PC-9 (cell line): ENCODE measurements around the gene TRPT1. TPM values are rescaled to one million over a fixed set of nuclear protein-coding genes. Genes with fewer than 3 reads are reported as not detected.
A peak's percentile ranks its signal among the peaks of the same experiment; 100 is the strongest.

ENCODE experiments used
- BruUV-seq: library from RNA; stranded (reverse); fragments of 400-500 nt; replicated peaks from 2 replicates; lab custom pipeline; 2021; lab: Mats Ljungman, UMichigan
- CTCF ChIA-PET: fragments of 300-600 bp; sonication (Branson Sonifier 250); formaldehyde crosslinking; loops from one replicate; lab custom pipeline; 2022; ENCODE audit warnings: antibody characterized with exemption; lab: Charles Lee
- POLR2A ChIA-PET: fragments of 300-600 bp; sonication (Branson Sonifier 250); formaldehyde crosslinking; loops from one replicate; lab custom pipeline; 2022; ENCODE audit warnings: antibody characterized with exemption; ENCODE audit not compliant: unreplicated experiment; lab: Charles Lee
- DNase-seq, 2 experiments: peaks; one replicate each; pipeline versions ENCODE4 v3.0.0 to v3.0.0-alpha.2; 2015 to 2022; ENCODE audit warnings: mixed read lengths in 1 of 2
- H2AFZ ChIP-seq: fragments of 200-600 bp; sonication (generic); 2 replicates; pipeline ENCODE4 v1.8.1; 2017; ENCODE audit warnings: antibody characterized with exemption
- H3F3A ChIP-seq: fragments of 200-600 bp; sonication (generic); 2 replicates; pipeline ENCODE4 v1.8.1; 2017; ENCODE audit warnings: antibody characterized with exemption, mild to moderate bottlenecking, low read depth; ENCODE audit not compliant: insufficient read depth
- H3K27ac ChIP-seq: fragments of 200-600 bp; sonication (generic); 2 replicates; pipeline ENCODE4 v1.6.1; 2016; ENCODE audit warnings: mixed run types
- H3K27me3 ChIP-seq: fragments of 200-600 bp; sonication (generic); 2 replicates; pipeline ENCODE4 v1.6.1; 2016; ENCODE audit warnings: low read depth, mixed run types; ENCODE audit not compliant: insufficient read depth
- H3K36me3 ChIP-seq: fragments of 200-600 bp; sonication (generic); 2 replicates; pipeline ENCODE4 v1.6.1; 2016; ENCODE audit warnings: low read depth, mixed run types
- H3K4me1 ChIP-seq: fragments of 200-600 bp; sonication (generic); replicated peaks from 2 replicates; pipeline ENCODE4 v1.6.1; 2016; ENCODE audit warnings: mixed run types; ENCODE audit not compliant: insufficient read depth
- H3K4me2 ChIP-seq: fragments of 200-600 bp; sonication (generic); 2 replicates; pipeline ENCODE4 v1.6.1; 2017; ENCODE audit warnings: mixed run types
- H3K4me3 ChIP-seq: fragments of 200-600 bp; sonication (generic); 2 replicates; pipeline ENCODE4 v1.6.1; 2016; ENCODE audit warnings: mixed run types
- H3K79me2 ChIP-seq: fragments of 200-600 bp; sonication (generic); 2 replicates; pipeline ENCODE4 v1.6.1; 2017; ENCODE audit warnings: low read depth, mixed run types
- H3K9me2 ChIP-seq: fragments of 200-600 bp; sonication (generic); 2 replicates; pipeline ENCODE4 v1.8.1; 2017; ENCODE audit warnings: mild to moderate bottlenecking; ENCODE audit not compliant: insufficient read depth
- H3K9me3 ChIP-seq: fragments of 200-600 bp; sonication (generic); 2 replicates; pipeline ENCODE4 v1.8.1; 2016; ENCODE audit warnings: low read depth; ENCODE audit not compliant: insufficient read depth
- H4K20me1 ChIP-seq: fragments of 200-600 bp; sonication (generic); 2 replicates; pipeline ENCODE4 v1.8.1; 2017; ENCODE audit not compliant: insufficient read depth
- CTCF ChIP-seq: fragments of 200-600 bp; sonication (generic); conservative IDR thresholded peaks from 2 replicates; pipeline ENCODE4 v1.6.1; 2017; ENCODE audit warnings: mixed run types, antibody characterized with exemption, mild to moderate bottlenecking, moderate library complexity
- EZH2 ChIP-seq: fragments of 200-600 bp; sonication (generic); IDR thresholded peaks from 2 replicates; pipeline ENCODE4 v1.8.0; 2017; ENCODE audit warnings: antibody characterized with exemption, low read depth
- intact Hi-C: fragments of 100-400 bp; cut with micrococcal nuclease; formaldehyde crosslinking; loops from one replicate; pipeline ENCODE4 v1.10.0; 2022; ENCODE audit not compliant: unreplicated experiment
- total RNA-seq: library from RNA; stranded (reverse); gene quantifications from 2 replicates; pipeline ENCODE4 v1.2.3, GENCODE V29; 2021

The TRPT1 gene
- total RNA-seq, 1 experiment from 2014 or later, result 55.2 TPM

DNA sequence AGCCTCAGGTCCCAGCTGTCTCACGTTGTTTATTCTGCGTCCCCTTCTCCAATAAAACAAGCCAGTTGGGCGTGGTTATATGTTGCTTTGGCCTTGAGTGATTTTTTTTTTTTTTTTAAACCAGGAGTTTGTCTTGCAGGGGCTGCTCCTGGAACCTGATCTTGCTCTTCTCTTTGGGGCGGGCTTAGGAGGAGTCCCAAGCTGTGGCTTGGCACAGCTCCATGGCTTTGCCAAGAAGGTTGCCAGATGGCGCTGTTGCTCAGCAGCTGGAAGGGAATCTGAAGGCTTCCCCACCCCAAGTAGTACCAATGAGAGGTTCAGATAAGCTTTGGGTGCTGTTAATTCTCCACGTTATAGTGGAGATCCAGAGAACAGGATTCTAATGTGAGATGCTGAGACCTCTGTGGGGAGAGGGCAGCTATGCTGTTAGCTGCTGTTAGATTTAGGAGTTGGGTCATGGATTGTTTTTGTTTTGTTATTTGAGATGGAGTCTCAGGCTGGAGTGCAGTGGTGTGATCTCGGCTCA lies 21.5 kb downstream of the TRPT1 start:
- no TSS peak for BruUV-seq
- Histone ChIP-seq H3K27ac (no peak overlapping the region), H3K9me3 (no peaks in the 10 kb centered on the region), H3K4me3 (no peak overlapping the region), H3K27me3 (no peaks in the 10 kb centered on the region), H2AFZ (no peak overlapping the region), H3K4me1 (0 out of 2 replicates have a peak, but pooled peaks cover 4% of the 10 kb centered on the region), H3K4me2 (no peak overlapping the region), H3K9me2 (no peaks in the 10 kb centered on the region), H3K36me3 (peaks cover 15% of the 10 kb centered on the region; the same call in 1 of the 2 replicates), H4K20me1 (peaks cover 28% of the 10 kb centered on the region), H3K79me2 (no peaks in the 10 kb centered on the region), H3F3A (peaks cover 83% of the 10 kb centered on the region)
- ChIA-PET CTCF (interaction anchor here (0.6 to 1.9 kb wide), 16 partner anchors 8 to 151 kb away, joined by 3 to 23 read pairs (median 4); partner anchors contain the start of genes NUDT22, PRDX5 and TRPT1), POLR2A (interaction anchor here (0.6 to 0.7 kb wide), 4 partner anchors 67 to 1287 kb away, joined by 3 to 10 read pairs (median 8); no protein-coding TSS in a partner anchor)
- TF ChIP-seq CTCF, result peak; percentile 88
- TF ChIP-seq EZH2, result no peak
- intact Hi-C loops, result loop anchor here (1.0 kb wide), 5 partner anchors 48 to 449 kb away; no protein-coding TSS in a partner anchor
- peak; percentile 85 to 93 for DNase-seq

GRCh38 chr11:64204080-64204440 lies 21.9 kb downstream of the TRPT1 start:
- Histone ChIP-seq H4K20me1 (peaks cover 29% of the 10 kb centered on the region), H3F3A (peaks cover 86% of the 10 kb centered on the region), H2AFZ (no peak overlapping the region), H3K4me1 (0 out of 2 replicates have a peak, but pooled peaks cover 4% of the 10 kb centered on the region), H3K4me3 (no peak overlapping the region), H3K36me3 (peaks cover 16% of the 10 kb centered on the region; the same call in 1 of the 2 replicates), H3K9me3 (no peaks in the 10 kb centered on the region), H3K27ac (no peak overlapping the region), H3K27me3 (no peaks in the 10 kb centered on the region), H3K79me2 (no peaks in the 10 kb centered on the region), H3K4me2 (no peak overlapping the region), H3K9me2 (no peaks in the 10 kb centered on the region)
- ChIA-PET CTCF (interaction anchor here (0.6 to 1.9 kb wide), 15 partner anchors 9 to 160 kb away, joined by 3 to 23 read pairs (median 4); partner anchors contain the start of genes NUDT22, PRDX5 and TRPT1), POLR2A (interaction anchor here (0.7 kb wide), 3 partner anchors 67 to 1092 kb away, joined by 7 to 10 read pairs (median 9); no protein-coding TSS in a partner anchor)
- no peak for DNase-seq
- intact Hi-C loops, result loop anchor here (1.0 kb wide), 5 partner anchors 48 to 449 kb away; no protein-coding TSS in a partner anchor
- TF ChIP-seq EZH2 (no peak), CTCF (no peak)
- BruUV-seq, result TSS peak; percentile 50

DNA sequence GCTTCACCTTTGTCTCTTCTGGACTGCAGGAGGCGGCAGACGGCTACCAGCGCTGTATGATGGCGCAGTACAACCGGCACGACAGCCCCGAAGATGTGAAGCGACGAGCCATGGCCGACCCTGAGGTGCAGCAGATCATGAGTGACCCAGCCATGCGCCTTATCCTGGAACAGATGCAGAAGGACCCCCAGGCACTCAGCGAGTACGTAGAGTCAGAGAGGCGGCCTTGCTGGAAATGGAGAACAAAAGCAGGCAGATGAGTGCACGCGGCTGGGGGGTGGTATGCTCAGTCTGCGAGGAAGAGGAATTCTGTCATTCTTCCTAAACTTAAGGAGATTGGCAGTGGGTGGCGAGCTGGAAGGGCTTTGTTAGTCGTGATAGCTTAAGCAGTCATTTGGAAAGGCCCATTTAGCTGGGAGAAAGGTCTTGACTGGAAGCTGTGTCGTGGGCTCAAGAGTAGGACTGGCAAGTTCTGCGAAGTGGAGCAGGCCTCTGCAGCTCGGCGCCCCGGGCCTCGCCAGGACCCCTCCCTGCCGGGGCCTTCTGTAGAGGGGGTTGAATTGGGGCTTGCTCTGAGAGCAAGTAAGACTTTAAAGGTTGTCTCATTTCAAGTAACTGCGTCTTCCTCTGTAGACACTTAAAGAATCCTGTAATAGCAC lies 22.4 kb downstream of the TRPT1 start:
- peaks cover 34% of the 10 kb centered on the region for H4K20me1 ChIP-seq
- H3K4me3 ChIP-seq, result no peak overlapping the region
- intact Hi-C loops, result loop anchor here (1.0 kb wide), 5 partner anchors 49 to 450 kb away; no protein-coding TSS in a partner anchor
- peaks cover 89% of the 10 kb centered on the region for H3F3A ChIP-seq
- no peaks in the 10 kb centered on the region for H3K79me2 ChIP-seq
- no peaks in the 10 kb centered on the region for H3K9me2 ChIP-seq
- 0 out of 2 replicates have a peak, but pooled peaks cover 4% of the 10 kb centered on the region for H3K4me1 ChIP-seq
- peaks cover 21% of the 10 kb centered on the region for H3K36me3 ChIP-seq
- DNase-seq, result no peak
- H3K27me3 ChIP-seq, result no peaks in the 10 kb centered on the region
- H3K4me2 ChIP-seq, result no peak overlapping the region
- H3K9me3 ChIP-seq, result no peaks in the 10 kb centered on the region
- ChIA-PET POLR2A (no interaction called here), CTCF (interaction anchor here (0.6 to 1.2 kb wide), 4 partner anchors 13 to 161 kb away, joined by 3 to 11 read pairs (median 4); no protein-coding TSS in a partner anchor)
- H3K27ac ChIP-seq, result no peak overlapping the region
- TF ChIP-seq CTCF, result no peak
- TF ChIP-seq EZH2, result no peak
- H2AFZ ChIP-seq, result no peak overlapping the region
- BruUV-seq, result no TSS peak
